ENCODE results near the gene FAM222A.

- TF ChIP-seq POLR2A (IDR thresholded peaks at IDR 0.05; ENCODE audit: low read length) (no peak), GATA3 (IDR thresholded peaks at IDR 0.05; ENCODE audit: borderline replicate concordance) (no peak), CTCF (IDR thresholded peaks at IDR 0.05) (no peak), RCOR1 (IDR thresholded peaks at IDR 0.05; ENCODE audit: low read depth, low read length) (no peak), EP300 (IDR thresholded peaks at IDR 0.05) (no peak), REST (IDR thresholded peaks at IDR 0.05) (no peak), SMC3 (IDR thresholded peaks at IDR 0.05) (no peak), ESRRA (IDR thresholded peaks at IDR 0.05; ENCODE audit: borderline replicate concordance, low read length) (no peak), POLR2AphosphoS2 (conservative IDR thresholded peaks at IDR 0.05; ENCODE audit: low read length) (no peak)
- TF ChIP-seq, protein P1, sequence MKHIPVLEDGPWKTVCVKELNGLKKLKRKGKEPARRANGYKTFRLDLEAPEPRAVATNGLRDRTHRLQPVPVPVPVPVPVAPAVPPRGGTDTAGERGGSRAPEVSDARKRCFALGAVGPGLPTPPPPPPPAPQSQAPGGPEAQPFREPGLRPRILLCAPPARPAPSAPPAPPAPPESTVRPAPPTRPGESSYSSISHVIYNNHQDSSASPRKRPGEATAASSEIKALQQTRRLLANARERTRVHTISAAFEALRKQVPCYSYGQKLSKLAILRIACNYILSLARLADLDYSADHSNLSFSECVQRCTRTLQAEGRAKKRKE (CRISPR knock-in tag; IDR thresholded peaks at IDR 0.05; ENCODE audit: low read depth), result no peak
Measured at GRCh38 chr12:109760930-109761921, 47.6 kb downstream of the FAM222A start.

Data from A549 (cell line).